ENCODE measurements around the gene KDM4B.

- TF ChIP-seq CTCF (IDR thresholded peaks at IDR 0.05) (no peak), POLR2AphosphoS5 (IDR thresholded peaks at IDR 0.05) (no peak), POLR2A (IDR thresholded peaks at IDR 0.05; ENCODE audit: low read depth) (no peak), EP300 (IDR thresholded peaks at IDR 0.05) (no peak)
Observed at GRCh38 chr19:5066768-5067167, 97.9 kb downstream of the KDM4B start.

Measured in esophagus muscularis mucosa (tissue), 4 donors.